Measurements from ENCODE around the gene MISP.

Gene MISP

DNA sequence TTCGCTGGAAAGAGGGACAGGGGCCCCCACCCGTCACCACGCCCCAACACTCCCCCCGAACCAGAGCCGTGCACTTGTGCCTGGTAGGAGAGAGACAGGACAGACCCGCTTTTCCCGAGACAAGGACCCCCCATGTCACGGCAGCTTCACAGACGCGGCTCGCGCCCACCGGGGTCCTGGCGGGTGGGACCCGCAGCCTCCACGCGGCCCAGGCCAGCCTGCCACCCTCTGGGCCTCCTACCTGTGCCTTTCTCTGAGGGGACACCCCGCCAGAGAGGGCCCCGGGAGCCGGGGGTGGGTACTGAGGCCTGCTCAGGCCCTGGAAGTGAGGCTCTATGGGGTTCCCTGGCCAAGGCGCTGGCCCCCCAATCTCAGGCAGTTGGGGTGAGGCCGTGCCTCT, 4.0 kb upstream of the MISP start:
- DNase-seq (ENCODE audit: low read depth in 2 of 2), result no peak

DNA sequence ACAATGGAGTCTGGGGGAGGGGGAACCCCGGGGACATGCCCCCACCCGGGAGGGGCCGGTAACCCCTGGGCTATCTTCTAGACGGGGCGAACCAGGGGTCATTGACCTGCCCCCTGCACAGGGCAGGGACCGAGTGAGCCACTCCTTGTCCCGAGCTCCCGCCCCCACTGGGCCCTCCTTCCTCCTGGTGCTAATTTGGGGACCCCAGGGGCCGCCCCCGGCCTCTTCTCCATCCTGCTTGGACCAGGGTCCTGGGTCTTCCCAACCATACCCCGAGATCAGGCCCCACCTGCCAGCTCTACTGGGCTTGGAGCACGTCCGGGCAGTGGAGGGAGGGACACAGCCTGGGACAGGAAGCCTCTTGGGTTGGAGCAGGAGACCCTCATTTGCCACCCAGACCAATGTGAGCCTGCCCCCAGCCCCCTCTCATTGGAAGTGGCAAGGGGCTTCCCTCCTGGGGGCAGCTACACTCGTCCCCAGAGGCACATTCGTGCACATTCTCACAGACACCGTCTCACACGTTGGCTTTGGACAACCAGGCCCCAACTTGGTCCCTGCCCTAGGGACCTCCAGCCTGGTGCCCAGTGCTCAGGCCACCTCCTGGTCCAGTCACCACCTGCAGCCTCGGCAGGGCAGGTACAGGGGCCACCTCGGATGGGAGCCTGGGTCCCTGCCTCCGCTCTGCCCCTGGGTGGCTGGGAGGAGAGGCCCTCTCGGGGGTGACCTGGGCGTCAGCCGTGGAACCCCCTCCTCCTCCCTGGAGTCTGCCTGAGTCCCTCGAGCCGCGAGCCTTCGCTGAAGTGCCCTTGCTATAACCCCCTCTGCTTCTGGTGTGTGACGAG, 3.3 kb upstream of the MISP start:
- no peak for DNase-seq (ENCODE audit: low read depth in 2 of 2)

DNA sequence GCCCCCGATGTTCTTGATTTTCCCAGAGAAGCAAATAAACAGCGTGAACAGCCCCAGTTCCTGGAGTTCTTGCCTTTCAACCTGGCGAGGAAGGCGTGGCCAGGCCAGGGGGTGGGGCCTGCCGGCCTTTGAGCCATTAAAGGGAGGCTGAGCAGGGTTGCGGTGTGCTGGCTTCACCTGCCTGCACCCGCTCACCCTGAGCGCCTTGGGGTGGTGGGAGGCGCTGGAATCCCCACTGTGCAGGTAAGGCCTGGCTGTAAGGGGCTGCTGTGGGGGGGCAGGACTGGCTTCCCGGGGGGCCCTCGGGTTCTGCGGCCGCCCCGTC, 2.7 kb upstream of the MISP start:
- no peak for DNase-seq (ENCODE audit: low read depth in 2 of 2)

DNA sequence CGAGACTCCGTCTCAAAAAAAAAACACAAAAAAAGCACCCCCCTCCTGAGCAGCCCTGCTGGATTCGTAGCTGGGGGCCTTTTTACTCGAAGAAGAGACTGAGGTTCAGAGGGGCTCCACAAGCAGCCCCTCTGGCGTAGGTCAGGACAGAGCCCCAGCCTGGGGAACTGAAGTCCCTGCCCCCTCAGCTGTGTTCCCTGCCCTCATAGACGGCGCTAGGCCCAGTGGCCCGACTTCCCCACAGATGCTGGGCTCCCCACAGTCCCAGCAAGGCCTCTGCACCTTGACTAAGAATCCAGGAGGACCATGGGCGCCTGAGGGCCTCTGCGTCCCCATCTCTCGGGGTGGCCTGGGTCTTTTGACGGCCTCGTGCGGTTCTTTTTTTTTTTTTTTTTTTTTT, 1.1 kb upstream of the MISP start:
- DNase-seq (ENCODE audit: low read depth in 2 of 2), result no peak

DNA sequence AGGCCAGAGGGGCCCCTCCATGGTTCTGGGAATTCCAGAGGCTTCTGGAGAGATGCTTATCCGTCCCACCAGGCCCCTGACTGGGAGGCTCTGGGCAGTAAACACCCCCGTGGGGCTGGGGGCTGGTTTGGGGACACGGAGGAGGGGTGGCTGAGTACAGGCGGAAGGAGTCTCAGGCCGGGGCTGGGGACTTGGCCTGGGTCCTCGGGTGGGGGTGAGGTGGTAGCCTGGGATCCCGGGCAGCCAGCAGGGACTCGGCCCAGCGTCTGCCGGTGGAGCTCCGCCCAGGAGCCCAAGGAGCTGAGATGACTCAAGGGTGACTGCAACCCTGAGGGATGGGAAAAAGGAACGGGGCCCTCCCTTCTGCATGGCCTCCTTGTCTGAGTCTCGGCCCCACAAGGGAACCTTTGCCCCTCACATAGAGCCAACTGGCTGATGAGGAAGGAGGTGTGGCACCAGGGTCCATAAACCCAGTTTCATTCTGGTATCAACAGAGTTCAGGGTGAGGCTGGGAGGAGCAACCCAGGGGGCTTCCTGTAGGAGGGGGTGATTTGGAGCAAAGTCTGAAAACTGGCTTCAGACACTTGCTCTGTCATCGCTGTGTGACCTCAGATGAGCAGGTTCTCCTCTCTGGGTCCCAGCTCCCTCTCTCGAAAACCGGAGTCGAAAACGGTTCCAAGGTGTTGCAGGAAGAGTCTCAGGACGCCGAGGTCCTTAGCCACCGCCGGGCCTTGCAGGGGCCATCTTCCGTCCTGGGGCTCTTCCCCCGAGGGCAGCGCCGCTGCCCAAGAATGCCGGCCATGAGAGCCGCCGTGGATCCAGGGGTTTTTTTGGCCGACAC, 809 bp downstream of the MISP start:
- no peak for DNase-seq (ENCODE audit: low read depth in 2 of 2)

DNA sequence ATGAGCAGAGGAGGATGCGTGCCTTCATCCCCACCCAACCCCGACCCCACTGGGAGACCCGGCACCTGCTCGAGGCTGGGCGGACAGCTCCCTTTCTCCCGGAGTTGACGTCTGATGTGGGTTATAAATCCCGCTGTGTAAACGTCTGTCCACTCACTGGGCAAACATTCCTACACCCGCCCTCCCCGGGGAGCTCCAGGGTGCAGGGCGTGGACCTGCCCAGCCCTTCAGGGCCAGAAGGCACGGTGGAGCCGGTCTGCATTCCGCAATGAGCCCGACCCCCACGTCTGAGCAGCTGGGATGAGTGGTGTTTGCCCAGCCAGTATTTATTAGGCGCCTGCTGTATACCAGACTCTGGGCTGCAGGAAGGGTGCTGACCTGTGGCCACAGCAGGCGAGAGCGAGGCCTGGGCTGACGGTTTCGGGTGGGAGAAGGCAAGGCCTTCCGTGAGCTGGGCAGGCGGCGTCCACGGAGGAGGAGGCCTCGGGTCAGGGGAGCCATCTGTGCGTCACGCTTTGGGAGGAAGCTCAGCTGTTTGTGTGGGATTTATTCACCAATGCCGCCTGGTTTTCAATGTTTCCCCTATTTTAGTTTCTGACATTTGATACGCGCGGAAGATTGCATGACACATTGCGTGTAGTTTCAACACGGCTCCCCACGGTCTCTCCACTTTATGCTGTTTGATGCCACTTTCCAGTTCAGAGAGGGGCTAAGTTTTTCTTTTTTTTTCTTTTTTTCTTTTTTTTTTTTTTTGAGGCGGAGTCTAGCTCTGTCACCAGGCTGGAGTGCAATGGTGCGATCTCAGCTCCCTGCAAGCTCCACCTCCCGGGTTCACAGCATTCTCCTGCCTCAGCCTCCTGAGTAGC, 2.0 kb downstream of the MISP start:
- DNase-seq (ENCODE audit: low read depth in 2 of 2), result no peak

DNA sequence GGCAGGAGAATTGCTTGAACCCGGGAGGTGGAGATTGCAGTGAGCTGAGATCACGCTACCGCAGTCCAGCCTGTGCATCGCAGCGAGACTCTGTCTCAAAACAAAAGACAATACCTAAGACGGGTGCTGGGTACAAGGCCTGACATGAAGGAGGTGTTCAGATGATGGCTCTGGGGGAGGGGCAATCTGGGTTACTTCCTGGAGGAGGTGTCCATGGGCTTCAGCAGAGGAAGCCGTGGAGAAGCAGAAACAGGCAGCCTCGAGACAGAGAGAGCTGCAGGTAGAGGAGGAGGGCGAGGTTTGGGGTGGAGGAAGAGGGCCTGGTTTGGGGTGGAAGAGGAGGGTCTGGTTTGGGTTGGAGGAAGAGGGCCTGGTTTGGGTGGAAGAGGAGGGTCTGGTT, 3.6 kb downstream of the MISP start:
- DNase-seq (ENCODE audit: low read depth in 2 of 2), result no peak

DNA sequence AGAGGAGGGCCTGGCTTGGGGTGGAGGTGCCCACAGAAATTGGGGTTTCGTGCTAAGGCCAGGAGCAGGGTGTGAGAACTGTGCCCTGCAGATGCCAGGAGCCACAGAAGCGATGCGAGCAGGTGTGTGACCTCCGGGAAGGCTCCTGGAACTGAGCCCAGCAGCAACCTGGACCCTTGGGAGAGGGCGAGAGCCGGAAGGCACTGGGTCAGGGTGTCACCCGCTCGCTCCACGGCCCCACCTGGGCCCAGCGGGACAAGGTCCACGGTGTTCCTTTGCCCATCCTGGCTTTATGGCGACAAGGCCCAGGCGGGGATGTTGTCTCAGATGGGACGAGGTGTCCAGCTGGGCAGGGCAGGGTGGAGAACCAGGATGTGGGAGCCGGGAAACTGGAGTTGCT, 4.2 kb downstream of the MISP start:
- DNase-seq (ENCODE audit: low read depth in 2 of 2), result no peak

DNA sequence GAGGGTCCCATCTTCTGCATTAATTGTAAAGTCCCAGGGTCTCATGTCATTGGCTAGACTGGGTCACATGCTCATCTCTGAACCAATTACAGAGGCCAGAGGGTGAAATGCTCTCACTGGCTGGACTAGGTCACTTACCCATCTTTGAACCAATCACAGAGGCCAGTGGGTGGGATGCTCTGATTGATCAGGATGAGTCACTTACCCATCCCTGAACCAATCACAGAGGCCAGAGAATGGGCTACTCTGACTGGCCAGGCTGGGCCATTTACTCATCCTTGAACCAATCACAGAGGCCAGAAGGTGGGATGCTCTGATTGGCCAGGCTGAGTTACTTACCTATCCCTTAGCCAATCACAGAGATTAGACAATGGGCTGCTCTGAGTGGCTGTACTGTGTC, 5.3 kb downstream of the MISP start:
- DNase-seq (ENCODE audit: low read depth in 2 of 2), result no peak

DNA sequence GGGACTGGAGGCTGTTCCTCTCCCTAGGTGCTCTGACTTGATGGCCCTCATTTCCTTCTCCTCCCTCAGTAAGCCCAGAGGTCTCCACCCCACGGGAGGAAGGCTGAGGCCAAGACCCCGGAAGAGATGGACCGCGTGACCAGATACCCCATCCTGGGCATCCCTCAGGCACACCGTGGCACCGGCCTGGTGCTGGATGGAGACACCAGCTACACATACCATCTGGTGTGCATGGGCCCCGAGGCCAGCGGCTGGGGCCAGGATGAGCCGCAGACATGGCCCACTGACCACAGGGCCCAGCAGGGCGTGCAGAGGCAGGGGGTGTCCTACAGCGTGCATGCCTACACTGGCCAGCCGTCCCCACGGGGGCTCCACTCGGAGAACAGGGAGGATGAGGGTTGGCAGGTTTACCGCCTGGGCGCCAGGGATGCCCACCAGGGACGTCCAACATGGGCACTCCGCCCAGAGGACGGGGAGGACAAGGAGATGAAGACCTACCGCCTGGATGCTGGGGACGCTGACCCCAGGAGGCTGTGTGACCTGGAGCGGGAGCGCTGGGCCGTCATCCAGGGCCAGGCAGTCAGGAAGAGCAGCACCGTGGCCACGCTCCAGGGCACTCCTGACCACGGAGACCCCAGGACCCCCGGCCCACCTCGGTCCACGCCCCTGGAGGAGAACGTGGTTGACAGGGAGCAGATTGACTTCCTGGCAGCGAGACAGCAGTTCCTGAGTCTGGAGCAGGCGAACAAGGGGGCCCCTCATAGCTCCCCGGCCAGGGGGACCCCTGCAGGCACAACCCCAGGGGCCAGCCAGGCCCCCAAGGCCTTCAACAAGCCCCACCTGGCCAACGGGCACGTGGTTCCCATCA, 6.1 kb downstream of the MISP start:
- DNase-seq (ENCODE audit: low read depth in 2 of 2), result no peak

DNA sequence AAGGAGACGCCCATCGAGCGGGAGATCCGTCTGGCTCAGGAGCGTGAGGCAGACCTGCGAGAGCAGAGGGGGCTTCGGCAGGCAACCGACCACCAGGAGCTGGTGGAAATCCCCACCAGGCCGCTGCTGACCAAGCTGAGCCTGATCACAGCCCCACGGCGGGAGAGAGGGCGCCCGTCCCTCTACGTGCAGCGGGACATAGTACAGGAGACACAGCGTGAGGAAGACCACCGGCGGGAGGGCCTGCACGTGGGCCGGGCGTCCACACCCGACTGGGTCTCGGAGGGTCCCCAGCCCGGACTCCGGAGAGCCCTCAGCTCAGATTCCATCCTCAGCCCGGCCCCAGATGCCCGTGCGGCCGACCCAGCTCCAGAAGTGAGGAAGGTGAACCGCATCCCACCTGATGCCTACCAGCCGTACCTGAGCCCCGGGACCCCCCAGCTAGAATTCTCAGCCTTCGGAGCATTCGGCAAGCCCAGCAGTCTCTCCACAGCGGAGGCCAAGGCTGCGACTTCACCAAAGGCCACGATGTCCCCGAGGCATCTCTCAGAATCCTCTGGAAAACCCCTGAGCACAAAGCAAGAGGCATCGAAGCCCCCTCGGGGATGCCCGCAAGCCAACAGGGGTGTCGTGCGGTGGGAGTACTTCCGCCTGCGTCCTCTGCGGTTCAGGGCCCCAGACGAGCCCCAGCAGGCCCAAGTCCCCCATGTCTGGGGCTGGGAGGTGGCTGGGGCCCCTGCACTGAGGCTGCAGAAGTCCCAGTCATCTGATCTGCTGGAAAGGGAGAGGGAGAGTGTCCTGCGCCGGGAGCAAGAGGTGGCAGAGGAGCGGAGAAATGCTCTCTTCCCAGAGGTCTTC, 7.1 kb downstream of the MISP start:
- DNase-seq (ENCODE audit: low read depth in 2 of 2), result no peak

DNA sequence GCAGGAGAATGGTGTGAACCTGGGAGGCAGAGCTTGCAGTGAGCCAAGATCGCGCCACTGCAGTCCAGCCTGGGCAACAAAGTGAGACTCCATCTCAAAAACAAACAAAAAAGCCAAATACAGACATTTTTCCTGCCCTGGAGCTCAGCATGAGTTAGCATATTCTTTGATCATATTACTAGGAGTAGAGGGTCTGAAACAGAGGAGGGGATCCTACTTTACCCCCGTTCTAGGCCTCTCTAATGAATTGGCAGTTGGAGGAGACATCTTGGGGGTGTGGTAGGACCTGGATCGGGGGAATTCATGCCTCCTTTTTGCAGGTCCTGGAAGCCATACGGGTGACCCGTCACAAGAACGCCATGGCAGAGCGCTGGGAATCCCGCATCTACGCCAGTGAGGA, 12.3 kb downstream of the MISP start:
- no peak for DNase-seq (ENCODE audit: low read depth in 2 of 2)

DNA sequence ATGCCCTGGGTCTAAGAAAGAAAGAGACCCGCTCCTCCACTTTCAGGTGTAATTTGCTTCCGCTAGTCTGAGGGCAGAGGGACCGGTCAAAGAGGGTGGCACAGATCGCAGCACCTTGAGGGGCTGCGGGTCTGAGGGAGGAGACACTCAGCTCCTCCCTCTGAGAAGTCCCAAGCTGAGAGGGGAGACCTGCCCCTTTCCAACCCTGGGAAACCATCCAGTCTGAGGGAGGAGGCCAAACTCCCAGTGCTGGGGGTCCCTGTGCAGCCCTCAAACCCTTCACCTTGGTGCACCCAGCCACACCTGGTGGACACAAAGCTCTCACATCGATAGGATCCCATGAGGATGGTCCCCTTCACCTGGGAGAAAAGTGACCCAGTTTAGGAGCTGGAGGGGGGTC, 13.0 kb downstream of the MISP start:
- DNase-seq (ENCODE audit: low read depth in 2 of 2), result no peak

DNA sequence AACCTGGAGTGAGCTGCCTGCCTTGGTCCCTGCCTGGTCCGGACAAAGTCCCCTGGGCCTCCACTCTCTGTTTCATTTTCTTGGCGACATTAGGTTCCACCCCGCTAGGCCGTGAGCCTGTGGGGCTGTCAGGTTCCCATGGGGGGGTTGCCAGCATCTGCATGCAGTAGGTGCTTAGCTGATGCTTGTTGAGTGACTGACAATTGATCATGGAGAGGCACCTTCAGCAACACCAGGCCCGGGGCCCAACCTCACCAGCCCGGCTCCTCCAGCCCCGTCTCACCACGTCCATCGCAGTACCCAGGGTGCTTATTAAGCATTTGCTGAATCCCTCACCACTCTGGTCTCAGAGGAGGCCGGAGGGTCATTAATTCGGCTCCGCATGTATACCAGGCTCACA, 13.4 kb downstream of the MISP start:
- no peak for DNase-seq (ENCODE audit: low read depth in 2 of 2)

DNA sequence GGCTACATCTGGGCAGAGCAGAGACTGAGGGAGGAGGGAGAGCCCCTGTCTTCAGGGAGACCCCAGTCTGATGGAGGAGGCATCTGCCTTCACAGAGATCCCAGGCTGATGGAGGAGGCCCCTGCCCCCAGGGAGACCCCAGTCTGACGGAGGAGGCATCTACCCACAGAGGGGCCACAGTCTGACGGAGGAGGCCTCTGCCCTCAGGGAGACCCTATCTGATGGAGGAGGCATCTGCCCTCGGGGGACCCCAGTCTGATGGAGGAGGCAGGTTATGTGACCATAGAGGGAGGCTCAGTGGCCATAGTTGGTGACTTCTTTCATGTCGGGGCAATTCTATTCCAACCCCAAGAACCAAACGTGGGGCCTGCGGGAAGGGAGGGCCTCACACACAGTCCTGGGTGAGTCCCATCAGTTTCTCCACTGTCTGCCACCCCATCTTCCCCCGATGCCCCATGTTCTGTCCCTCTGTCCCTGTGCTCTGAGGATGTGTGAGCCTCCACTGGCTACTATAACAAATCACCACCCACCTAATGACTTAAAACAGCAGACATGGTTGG, 14.3 kb downstream of the MISP start:
- DNase-seq (ENCODE audit: low read depth in 2 of 2), result no peak

DNA sequence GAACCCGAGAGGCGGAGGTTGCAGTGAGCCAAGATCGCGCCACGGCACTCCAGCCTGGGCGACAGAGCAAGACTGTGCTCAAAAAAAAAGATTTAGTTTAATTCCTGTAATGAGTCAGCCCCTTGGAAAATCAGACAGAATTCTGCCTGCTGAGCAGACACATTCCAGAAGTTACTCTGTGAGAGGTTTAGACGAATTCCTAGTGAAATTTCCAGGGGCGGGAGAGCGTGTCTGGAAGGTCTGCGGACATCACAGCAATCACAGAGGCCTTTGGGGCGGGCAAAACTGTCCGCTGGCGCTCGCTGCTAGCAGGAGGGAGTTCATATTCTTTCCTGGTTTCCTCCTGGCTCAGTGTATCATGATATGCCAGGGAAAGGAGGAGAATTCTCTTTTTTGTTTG, 17.5 kb downstream of the MISP start:
- DNase-seq (ENCODE audit: low read depth in 2 of 2), result no peak

DNA sequence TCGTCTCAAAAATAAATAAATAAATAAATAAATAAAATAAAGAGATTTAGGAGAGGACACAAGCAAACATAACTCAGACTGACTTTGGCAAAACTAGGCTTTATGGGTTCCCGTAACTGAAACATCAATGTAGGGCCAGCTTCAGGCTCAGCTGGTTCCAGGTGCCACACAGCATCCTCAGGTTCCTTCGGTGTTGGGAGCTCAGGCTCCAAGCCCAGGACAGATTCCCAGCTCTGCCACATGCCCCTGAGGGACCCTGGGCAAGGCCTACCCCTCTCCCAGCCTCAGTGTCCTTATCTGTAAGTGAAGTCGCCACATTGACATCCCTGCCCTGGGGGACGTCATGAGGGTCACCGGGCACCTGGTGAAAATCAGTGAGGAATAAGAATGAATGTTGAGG, 18.7 kb downstream of the MISP start:
- DNase-seq (ENCODE audit: low read depth in 2 of 2), result no peak

DNA sequence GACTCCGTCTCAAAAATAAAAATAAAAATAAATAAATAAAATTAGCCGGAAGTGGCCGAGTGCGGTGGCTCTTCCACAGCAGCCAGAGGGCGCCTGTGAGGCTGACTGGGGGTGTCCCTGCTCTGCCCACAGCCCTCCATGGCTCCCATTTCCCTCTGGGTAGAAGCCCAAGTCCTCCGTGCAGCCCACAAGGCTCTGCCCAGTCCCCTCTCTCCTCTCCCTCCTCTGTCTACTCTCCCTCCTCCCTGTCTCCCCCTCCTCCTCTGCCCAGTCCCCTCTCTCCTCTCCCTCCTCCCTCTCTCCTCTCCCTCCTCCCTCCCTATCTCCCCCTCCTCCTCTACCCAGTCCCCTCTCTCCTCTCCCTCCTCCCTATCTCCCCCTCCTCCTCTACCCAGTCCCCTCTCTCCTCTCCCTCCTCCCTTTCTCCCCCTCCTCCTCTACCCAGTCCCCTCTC, 20.4 kb downstream of the MISP start:
- DNase-seq (ENCODE audit: low read depth in 2 of 2), result no peak

DNA sequence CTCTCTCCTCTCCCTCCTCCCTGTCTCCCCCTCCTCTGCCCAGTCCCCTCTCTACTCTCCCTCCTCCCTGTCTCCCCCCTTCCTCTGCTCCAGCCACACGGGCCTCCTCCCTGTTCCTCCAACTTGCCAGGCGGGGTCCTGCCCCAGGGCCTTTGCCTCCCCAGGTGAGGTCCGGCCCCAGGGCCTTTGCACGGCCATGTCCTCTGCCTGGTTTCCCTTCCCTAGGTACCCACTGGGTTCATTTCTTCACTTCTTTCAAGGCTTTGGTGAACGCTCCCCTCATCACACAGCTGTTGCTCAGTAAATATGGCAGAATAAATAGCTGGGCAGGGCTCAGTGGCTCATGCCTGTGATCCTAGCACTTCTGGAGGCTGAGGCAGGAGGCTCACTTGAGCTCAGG, 21.2 kb downstream of the MISP start:
- DNase-seq (ENCODE audit: low read depth in 2 of 2), result no peak
